GM23248 (cell line): ENCODE results near the gene C6orf141. TPM values are rescaled to one million over a fixed set of nuclear protein-coding genes. Genes with fewer than 3 reads are reported as not detected.

Experiments used
- DNase-seq: peaks from one replicate; pipeline ENCODE4 v3.0.0-alpha.2; 2015
- H2AFZ ChIP-seq: fragments of 200-600 bp; sonication (generic); 2 replicates; pipeline ENCODE4 v1.6.1; 2016; ENCODE audit warnings: antibody characterized with exemption
- H3F3A ChIP-seq: fragments of 200-600 bp; sonication (generic); 2 replicates; pipeline ENCODE4 v1.6.1; 2016; ENCODE audit warnings: mild to moderate bottlenecking, antibody characterized with exemption, mixed run types; ENCODE audit not compliant: insufficient read depth
- H3K27ac ChIP-seq: fragments of 200-600 bp; sonication (generic); 2 replicates; pipeline ENCODE4 v1.5.1; 2016; ENCODE audit warnings: mild to moderate bottlenecking
- H3K27me3 ChIP-seq: fragments of 200-600 bp; sonication (generic); replicated peaks from 2 replicates; pipeline ENCODE4 v1.6.1; 2016; ENCODE audit warnings: mild to moderate bottlenecking; ENCODE audit not compliant: insufficient read depth
- H3K36me3 ChIP-seq: fragments of 200-600 bp; sonication (generic); 2 replicates; pipeline ENCODE4 v1.6.1; 2016; ENCODE audit warnings: low read depth, mild to moderate bottlenecking
- H3K4me1 ChIP-seq: fragments of 200-600 bp; sonication (generic); 2 replicates; pipeline ENCODE4 v1.6.1; 2016; ENCODE audit warnings: mild to moderate bottlenecking; ENCODE audit not compliant: insufficient read depth
- H3K4me2 ChIP-seq: fragments of 200-600 bp; sonication (generic); one replicate; pipeline ENCODE4 v1.6.1; 2016; ENCODE audit warnings: mild to moderate bottlenecking; ENCODE audit not compliant: unreplicated experiment
- H3K4me3 ChIP-seq: fragments of 200-600 bp; sonication (generic); 2 replicates; pipeline ENCODE4 v1.5.1; 2016; ENCODE audit warnings: mild to moderate bottlenecking
- H3K79me2 ChIP-seq: fragments of 200-600 bp; sonication (generic); 2 replicates; pipeline ENCODE4 v1.6.1; 2016; ENCODE audit warnings: mild to moderate bottlenecking; ENCODE audit not compliant: insufficient read depth
- H3K9ac ChIP-seq: fragments of 200-600 bp; sonication (generic); 2 replicates; pipeline ENCODE4 v1.6.1; 2016; ENCODE audit warnings: mild to moderate bottlenecking
- H3K9me2 ChIP-seq: fragments of 200-600 bp; sonication (generic); 2 replicates; pipeline ENCODE4 v1.6.1; 2016; ENCODE audit warnings: mixed run types, mild to moderate bottlenecking, moderate library complexity; ENCODE audit not compliant: insufficient read depth
- H3K9me3 ChIP-seq: fragments of 200-600 bp; sonication (generic); one replicate; pipeline ENCODE4 v1.6.1; 2017; ENCODE audit warnings: low read depth
- H4K20me1 ChIP-seq: fragments of 200-600 bp; sonication (generic); 2 replicates; pipeline ENCODE4 v1.6.0; 2016; ENCODE audit not compliant: insufficient read depth
- EZH2 ChIP-seq: fragments of 200-600 bp; sonication (generic); IDR thresholded peaks from 2 replicates; pipeline ENCODE4 v1.6.1; 2018; ENCODE audit warnings: antibody characterized with exemption, mild to moderate bottlenecking; ENCODE audit not compliant: insufficient read depth, poor library complexity, severe bottlenecking
- EZH2phosphoT487 ChIP-seq: fragments of 200-600 bp; sonication (generic); IDR thresholded peaks from 2 replicates; pipeline ENCODE4 v1.6.1; 2018; ENCODE audit warnings: antibody characterized with exemption, moderate library complexity, mild to moderate bottlenecking, low read depth; ENCODE audit not compliant: insufficient read depth
- WGBS, 2 experiments: methylation state at CpG; one replicate each; pipeline ENCODE4 v1.1.6; 2015 to 2017; ENCODE audit warnings: low lambda C conversion rate in 2 of 2, low coverage in 1 of 2; ENCODE audit errors: missing lambda C conversion rate in 2 of 2; 5-methylcytosine and 5-hydroxymethylcytosine counted together
- in situ Hi-C: fragments of 300-500 bp; cut with MboI; formaldehyde crosslinking; loops from 2 replicates; pipeline ENCODE4 v1.15.0; 2020
- polyA plus RNA-seq: library from polyadenylated mRNA; unstranded; fragments of >200 nt; fragmentation: Nextera tagmentation; extraction: Ambion mirVana; gene quantifications from 2 replicates; pipeline ENCODE4 v1.2.1, GENCODE V29; 2016
- total RNA-seq: library from RNA; depleted of rRNA; stranded (reverse); fragments of >200 nt; shearing (Covaris generic); gene quantifications from 2 replicates; pipeline ENCODE4 v1.2.3, GENCODE V29; 2014

The C6orf141 gene
- total and polyA plus RNA-seq, 2 experiments from 2014 or later, result not detected

- no peaks in the 10 kb centered on the region for H3K9me3 ChIP-seq
- H4K20me1 ChIP-seq, result no peaks in the 10 kb centered on the region
- 51 to 62% methylated on average over 7 of the region's 7 CpGs for WGBS, 2 experiments
- TF ChIP-seq EZH2, result no peak
- no peak for TF ChIP-seq EZH2phosphoT487
- H3K9ac ChIP-seq, result no peak overlapping the region
- H2AFZ ChIP-seq, result no peak overlapping the region
- H3F3A ChIP-seq, result no peaks in the 10 kb centered on the region
- no peaks in the 10 kb centered on the region for H3K9me2 ChIP-seq
- no peak overlapping the region for H3K4me2 ChIP-seq
- no peaks in the 10 kb centered on the region for H3K4me1 ChIP-seq
- in situ Hi-C loops, result no loop called here
- no peaks in the 10 kb centered on the region for H3K79me2 ChIP-seq
- peaks cover 30% of the 10 kb centered on the region for H3K27me3 ChIP-seq
- no peak overlapping the region for H3K4me3 ChIP-seq
- no peak for DNase-seq
- no peak overlapping the region for H3K27ac ChIP-seq
- no peaks in the 10 kb centered on the region for H3K36me3 ChIP-seq
These were observed 25.9 kb upstream of the C6orf141 start for GRCh38 chr6:49524541-49524940.

- Histone ChIP-seq H3K4me1 (no peaks in the 10 kb centered on the region), H4K20me1 (no peaks in the 10 kb centered on the region), H3K36me3 (no peaks in the 10 kb centered on the region), H3K9ac (no peak overlapping the region), H3K9me2 (no peaks in the 10 kb centered on the region), H3K4me3 (no peak overlapping the region), H3K79me2 (no peaks in the 10 kb centered on the region), H3K4me2 (no peak overlapping the region), H3K27ac (no peak overlapping the region), H2AFZ (no peak overlapping the region), H3K27me3 (peaks cover 21% of the 10 kb centered on the region), H3K9me3 (no peaks in the 10 kb centered on the region), H3F3A (no peaks in the 10 kb centered on the region)
- in situ Hi-C loops, result no loop called here
- no peak for DNase-seq
- TF ChIP-seq EZH2phosphoT487 (no peak), EZH2 (no peak)
- WGBS, 2 experiments, result 56 to 66% methylated on average over 12 of the region's 12 CpGs
These were observed 23.9 kb upstream of the C6orf141 start for GRCh38 chr6:49526598-49526997.

GRCh38 chr6:49527320-49527719, 23.1 kb upstream of the C6orf141 start:
- Histone ChIP-seq H3K9ac (no peak overlapping the region), H3F3A (no peaks in the 10 kb centered on the region), H3K79me2 (no peaks in the 10 kb centered on the region), H3K4me3 (no peak overlapping the region), H3K9me3 (no peaks in the 10 kb centered on the region), H4K20me1 (no peaks in the 10 kb centered on the region), H3K4me2 (no peak overlapping the region), H3K27ac (no peak overlapping the region), H3K27me3 (peaks cover 15% of the 10 kb centered on the region), H3K36me3 (no peaks in the 10 kb centered on the region), H3K4me1 (no peaks in the 10 kb centered on the region), H2AFZ (no peak overlapping the region), H3K9me2 (no peaks in the 10 kb centered on the region)
- in situ Hi-C loops, result no loop called here
- WGBS, 2 experiments, result 25 to 40% methylated on average over 1 of the region's 1 CpG
- DNase-seq, result no peak
- no peak for TF ChIP-seq EZH2phosphoT487
- no peak for TF ChIP-seq EZH2

- no peak overlapping the region for H2AFZ ChIP-seq
- no peak for DNase-seq
- H3K79me2 ChIP-seq, result no peaks in the 10 kb centered on the region
- H3K27me3 ChIP-seq, result peaks cover 3% of the 10 kb centered on the region
- H3K4me2 ChIP-seq, result no peak overlapping the region
- in situ Hi-C loops, result no loop called here
- H3K9me3 ChIP-seq, result no peaks in the 10 kb centered on the region
- H3K4me1 ChIP-seq, result no peaks in the 10 kb centered on the region
- no peak for TF ChIP-seq EZH2phosphoT487
- H3K27ac ChIP-seq, result no peak overlapping the region
- H3F3A ChIP-seq, result no peaks in the 10 kb centered on the region
- H3K4me3 ChIP-seq, result no peak overlapping the region
- no peaks in the 10 kb centered on the region for H3K36me3 ChIP-seq
- H4K20me1 ChIP-seq, result no peaks in the 10 kb centered on the region
- WGBS, 2 experiments, result 41 to 46% methylated on average over 3 of the region's 3 CpGs
- no peak overlapping the region for H3K9ac ChIP-seq
- no peaks in the 10 kb centered on the region for H3K9me2 ChIP-seq
These were observed 21.9 kb upstream of the C6orf141 start for GRCh38 chr6:49528571-49528970.

- no peaks in the 10 kb centered on the region for H3F3A ChIP-seq
- H3K79me2 ChIP-seq, result no peaks in the 10 kb centered on the region
- H3K9me3 ChIP-seq, result no peaks in the 10 kb centered on the region
- 31 to 34% methylated on average over 2 of the region's 2 CpGs for WGBS, 2 experiments
- DNase-seq, result peak; percentile 22
- no peak overlapping the region for H2AFZ ChIP-seq
- no peak overlapping the region for H3K9ac ChIP-seq
- no peaks in the 10 kb centered on the region for H3K36me3 ChIP-seq
- H3K27me3 ChIP-seq, result no peaks in the 10 kb centered on the region; the same call in 1 of the 2 replicates
- no peak overlapping the region for H3K4me2 ChIP-seq
- in situ Hi-C loops, result no loop called here
- no peaks in the 10 kb centered on the region for H4K20me1 ChIP-seq
- H3K4me1 ChIP-seq, result no peaks in the 10 kb centered on the region
- no peak overlapping the region for H3K4me3 ChIP-seq
- no peak for TF ChIP-seq EZH2phosphoT487
- TF ChIP-seq EZH2, result no peak
- no peak overlapping the region for H3K27ac ChIP-seq
- no peaks in the 10 kb centered on the region for H3K9me2 ChIP-seq
These were observed 20.2 kb upstream of the C6orf141 start for GRCh38 chr6:49530141-49530776.
